Muscle of leg (tissue), 11 donors: ENCODE data around the gene ASTN2. TPM values are rescaled to one million over a fixed set of nuclear protein-coding genes. Genes with fewer than 3 reads are reported as not detected.

Experiments
- DNase-seq: peaks from one replicate; pipeline ENCODE4 v3.0.0; 2013
- H3K27ac ChIP-seq: one replicate; pipeline ENCODE4 v1.5.1; 2013; ENCODE audit warnings: mild to moderate bottlenecking, low read length, control low read depth
- H3K27me3 ChIP-seq: one replicate; pipeline ENCODE4 v1.6.1; 2013; ENCODE audit warnings: low read length; ENCODE audit not compliant: control insufficient read depth, insufficient read depth
- H3K36me3 ChIP-seq: one replicate; pipeline ENCODE4 v1.6.1; 2013; ENCODE audit warnings: low read length; ENCODE audit not compliant: control insufficient read depth, insufficient read depth
- H3K4me1 ChIP-seq: one replicate; pipeline ENCODE4 v1.6.1; 2013; ENCODE audit warnings: low read length; ENCODE audit not compliant: control insufficient read depth, insufficient read depth
- H3K4me3 ChIP-seq: one replicate; pipeline ENCODE4 v1.5.1; 2013; ENCODE audit warnings: low read length, control low read depth
- H3K9me3 ChIP-seq: replicated peaks from 2 replicates; pipeline ENCODE4 v1.6.1; 2013; ENCODE audit warnings: low read depth, low read length; ENCODE audit not compliant: control insufficient read depth
- WGBS: methylation state at CpG from one replicate; pipeline ENCODE4 v1.1.5; 2013; ENCODE audit warnings: missing lambda C conversion rate; ENCODE audit not compliant: insufficient coverage; 5-methylcytosine and 5-hydroxymethylcytosine counted together
- polyA plus RNA-seq, 8 donors: library from polyadenylated mRNA; unstranded; fragments of 120-200 nt; gene quantifications; one replicate each; pipeline versions ENCODE4 v1.2.1 to v1.2.3, GENCODE V29; 2013; ENCODE audit warnings: inconsistent platforms in 1 of 8, low replicate concordance in 1 of 8; ENCODE audit not compliant: insufficient read length in 8 of 8, insufficient read depth in 1 of 8
- total RNA-seq: library from RNA; stranded (reverse); fragments of 120-200 nt; gene quantifications from one replicate; pipeline ENCODE4 v1.2.4, GENCODE V29; 2013

ASTN2 gene
- total and polyA plus RNA-seq, 9 donors, result 2.7 to 10.9 (median 4.4) TPM

DNA sequence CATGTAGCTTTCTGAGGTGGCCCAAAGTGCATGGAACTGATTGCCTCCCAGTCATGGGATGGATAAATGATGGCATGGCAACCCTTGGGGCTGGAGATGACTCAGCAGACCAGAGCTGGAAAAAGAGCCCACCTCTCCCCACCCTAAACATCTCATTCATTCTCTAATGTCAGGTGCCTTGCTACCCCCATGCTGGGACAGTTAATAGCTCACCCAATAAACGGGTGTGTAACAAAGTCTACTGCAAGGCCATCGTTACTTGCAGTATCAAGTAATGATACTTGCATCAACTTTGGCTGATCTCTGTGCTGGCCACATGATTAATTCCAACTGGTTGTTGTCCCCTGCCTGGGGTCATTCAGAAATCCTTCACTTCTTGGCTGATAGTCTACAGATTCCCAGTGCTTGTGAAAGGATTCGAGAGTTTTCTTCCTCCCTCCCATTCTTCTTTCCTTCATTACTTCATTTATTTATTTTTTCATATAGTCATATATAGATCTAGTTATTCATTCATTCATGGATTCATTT is 850.5 kb downstream of the ASTN2 start:
- no peaks in the 10 kb centered on the region for H3K27me3 ChIP-seq
- DNase-seq, result no peak
- H3K4me3 ChIP-seq, result no peak overlapping the region
- H3K4me1 ChIP-seq, result no peaks in the 10 kb centered on the region
- H3K27ac ChIP-seq, result no peak overlapping the region
- peaks cover 4% of the 10 kb centered on the region for H3K9me3 ChIP-seq
- WGBS, result 58% methylated on average over 2 of the region's 3 CpGs
- H3K36me3 ChIP-seq, result no peaks in the 10 kb centered on the region

DNA sequence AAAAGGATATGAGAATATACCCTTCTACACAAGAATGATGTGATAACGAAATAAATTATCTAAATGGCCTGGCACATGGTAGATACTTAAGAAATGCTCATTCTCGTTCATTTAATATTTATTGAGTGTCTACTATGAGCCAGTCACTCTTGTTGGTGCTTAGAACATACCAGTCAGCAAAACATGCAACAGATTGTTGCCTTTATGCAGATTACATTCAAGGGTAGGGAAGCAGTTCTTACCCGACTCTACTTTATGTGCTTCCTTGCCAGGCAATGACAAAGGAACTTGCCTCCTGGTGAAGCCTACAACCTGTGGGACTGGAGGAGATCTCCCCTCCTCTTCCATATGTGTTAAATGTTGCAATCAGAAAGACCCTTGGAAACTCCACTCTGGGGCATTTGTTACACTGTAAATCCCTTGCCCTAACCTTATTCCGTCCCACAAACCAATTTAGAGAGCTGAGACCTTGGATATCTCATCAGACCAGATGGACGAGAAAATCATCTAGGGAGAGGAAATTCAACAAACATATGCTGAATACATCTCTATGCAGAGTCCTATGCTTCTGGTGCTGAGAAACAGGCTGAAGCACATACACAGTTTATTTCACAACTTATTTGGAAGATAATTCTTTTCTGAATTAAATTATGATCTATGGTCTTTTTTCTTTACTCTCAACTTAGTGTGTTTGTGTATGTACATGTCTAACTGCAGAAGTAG is 855.9 kb downstream of the ASTN2 start:
- H3K27me3 ChIP-seq, result no peaks in the 10 kb centered on the region
- peaks cover 16% of the 10 kb centered on the region for H3K4me1 ChIP-seq
- no peak overlapping the region for H3K4me3 ChIP-seq
- WGBS, result no CpG with 5 or more reads among the region's 5 CpGs
- no peaks in the 10 kb centered on the region for H3K9me3 ChIP-seq
- peak; percentile 63 for DNase-seq
- no peak overlapping the region for H3K27ac ChIP-seq
- no peaks in the 10 kb centered on the region for H3K36me3 ChIP-seq

- no peak for DNase-seq
- H3K27me3 ChIP-seq, result no peaks in the 10 kb centered on the region
- H3K36me3 ChIP-seq, result no peaks in the 10 kb centered on the region
- no peak overlapping the region for H3K4me3 ChIP-seq
- H3K27ac ChIP-seq, result no peak overlapping the region
- H3K4me1 ChIP-seq, result peaks cover 16% of the 10 kb centered on the region
- no peaks in the 10 kb centered on the region for H3K9me3 ChIP-seq
Measured at GRCh38 chr9:116558035-116558434, 856.8 kb downstream of the ASTN2 start.

- peaks cover 18% of the 10 kb centered on the region for H3K4me1 ChIP-seq
- peak overlapping the region; percentile 77 for H3K27ac ChIP-seq
- H3K27me3 ChIP-seq, result no peaks in the 10 kb centered on the region
- no peaks in the 10 kb centered on the region for H3K36me3 ChIP-seq
- no peak overlapping the region for H3K4me3 ChIP-seq
- no CpG with 5 or more reads among the region's 3 CpGs for WGBS
- DNase-seq, result no peak
- no peaks in the 10 kb centered on the region for H3K9me3 ChIP-seq
Measured at GRCh38 chr9:116555556-116556155, 859.2 kb downstream of the ASTN2 start.

DNA sequence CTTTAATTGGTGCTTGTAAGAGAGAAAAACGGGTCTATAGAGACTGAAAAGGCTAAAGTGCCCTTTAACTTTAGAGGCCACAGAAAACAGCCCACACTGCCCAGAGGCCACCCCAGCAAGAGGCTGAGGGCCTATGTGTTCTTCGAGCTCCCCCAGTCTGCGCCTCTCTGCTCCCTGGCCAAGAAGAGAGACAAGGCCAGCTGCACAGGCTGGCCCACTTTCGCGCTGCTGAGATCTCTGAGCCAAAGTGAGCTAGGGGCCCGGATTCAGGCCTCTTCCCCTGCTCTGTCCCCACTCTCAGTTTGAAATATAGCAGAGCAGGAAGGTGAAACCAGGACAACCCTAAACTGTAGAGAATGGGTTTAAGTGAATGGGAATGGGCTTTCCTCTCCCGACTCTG is 859.7 kb downstream of the ASTN2 start:
- no peak overlapping the region for H3K4me3 ChIP-seq
- WGBS, result 25% methylated on average over 2 of the region's 7 CpGs
- H3K4me1 ChIP-seq, result peaks cover 23% of the 10 kb centered on the region
- H3K27ac ChIP-seq, result peak overlapping the region; percentile 77
- H3K36me3 ChIP-seq, result no peaks in the 10 kb centered on the region
- H3K27me3 ChIP-seq, result no peaks in the 10 kb centered on the region
- peak; percentile 93 for DNase-seq
- no peaks in the 10 kb centered on the region for H3K9me3 ChIP-seq

DNA sequence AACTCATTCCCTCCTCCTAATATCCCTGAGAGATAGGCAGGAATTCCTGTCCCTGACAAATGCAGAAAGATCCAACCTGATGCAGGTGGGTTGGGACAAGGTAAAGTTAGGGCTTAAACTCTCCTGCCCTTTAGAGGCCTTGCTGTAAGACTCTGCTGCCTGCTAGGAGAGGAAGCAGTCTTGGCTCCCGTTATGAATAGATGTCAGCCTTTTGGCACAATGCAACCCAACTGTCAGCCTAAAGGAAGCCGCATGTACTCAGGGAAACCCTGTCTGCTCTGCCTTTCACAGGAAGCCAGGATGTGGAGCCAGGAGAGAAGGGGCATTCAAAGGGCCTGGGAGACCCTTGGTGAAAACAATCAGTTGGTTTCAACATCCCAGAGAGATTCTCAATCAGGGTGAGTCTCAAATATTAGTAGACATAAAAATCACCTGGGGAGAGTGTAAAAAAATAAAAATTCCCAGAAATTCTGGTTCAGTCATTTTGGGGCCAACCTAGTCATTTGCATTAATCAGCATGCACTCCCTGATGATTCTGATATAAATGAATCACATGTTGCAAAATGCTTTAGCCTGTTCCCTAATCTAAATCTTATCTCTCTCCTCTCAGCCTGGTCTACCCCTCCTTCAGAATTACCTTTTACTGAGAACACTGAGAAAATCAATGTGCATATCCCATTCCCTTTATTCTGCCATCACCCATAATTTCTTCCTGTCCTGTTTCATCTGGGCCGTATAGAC is 864.0 kb downstream of the ASTN2 start:
- Histone ChIP-seq H3K36me3 (no peaks in the 10 kb centered on the region), H3K9me3 (no peaks in the 10 kb centered on the region), H3K4me1 (peaks cover 26% of the 10 kb centered on the region), H3K27ac (no peak overlapping the region), H3K4me3 (no peak overlapping the region), H3K27me3 (no peaks in the 10 kb centered on the region)
- peak; percentile 78 for DNase-seq
- WGBS, result 0% methylated on average over 1 of the region's 3 CpGs

GRCh38 chr9:116549786-116550660 is 864.8 kb downstream of the ASTN2 start:
- no peaks in the 10 kb centered on the region for H3K36me3 ChIP-seq
- DNase-seq, result no peak
- H3K4me3 ChIP-seq, result no peak overlapping the region
- H3K4me1 ChIP-seq, result peaks cover 17% of the 10 kb centered on the region
- H3K9me3 ChIP-seq, result no peaks in the 10 kb centered on the region
- WGBS, result 72% methylated on average over 2 of the region's 5 CpGs
- H3K27me3 ChIP-seq, result no peaks in the 10 kb centered on the region
- no peak overlapping the region for H3K27ac ChIP-seq

GRCh38 chr9:116549061-116549664 is 865.7 kb downstream of the ASTN2 start:
- Histone ChIP-seq H3K36me3 (no peaks in the 10 kb centered on the region), H3K4me3 (no peak overlapping the region), H3K4me1 (peaks cover 14% of the 10 kb centered on the region), H3K9me3 (no peaks in the 10 kb centered on the region), H3K27ac (no peak overlapping the region), H3K27me3 (no peaks in the 10 kb centered on the region)
- peak; percentile 80 for DNase-seq
- WGBS, result 32% methylated on average over 6 of the region's 9 CpGs

DNA sequence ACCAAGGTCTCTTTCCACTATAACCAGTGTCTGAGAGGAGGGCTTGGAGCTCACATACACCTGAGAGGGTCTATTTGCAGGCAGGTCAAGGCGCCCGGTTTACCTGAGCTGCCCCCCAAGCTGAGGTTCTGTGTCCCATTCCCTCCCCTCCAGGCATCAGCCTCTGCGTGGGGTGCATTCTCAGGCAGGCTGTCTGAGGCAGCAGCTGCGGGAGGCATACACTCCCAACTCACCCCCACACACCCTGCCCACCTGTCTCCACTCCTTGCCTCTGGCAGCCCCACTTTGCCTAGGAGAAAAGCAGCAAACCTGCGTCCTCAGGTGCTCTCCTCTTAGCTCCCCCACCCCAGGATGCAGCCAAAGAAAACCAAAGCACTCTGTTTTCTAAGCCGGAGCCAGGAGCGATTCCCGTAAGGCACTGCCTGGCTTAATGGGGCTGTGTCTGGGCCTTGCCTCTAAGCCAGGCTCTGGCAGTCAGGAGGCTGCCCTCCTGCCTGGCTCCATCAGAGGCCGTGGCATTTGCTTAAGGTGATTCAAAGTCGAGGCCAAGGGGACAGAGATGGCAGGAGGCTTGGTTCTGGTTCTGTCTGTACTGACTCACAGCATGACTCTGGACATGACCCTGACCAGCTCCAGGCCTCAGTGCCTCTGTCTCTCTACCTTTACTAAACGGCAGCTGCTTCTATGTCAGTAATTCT is 867.0 kb downstream of the ASTN2 start:
- 78% methylated on average over 9 of the region's 11 CpGs for WGBS
- Histone ChIP-seq H3K4me1 (peaks cover 14% of the 10 kb centered on the region), H3K36me3 (no peaks in the 10 kb centered on the region), H3K9me3 (no peaks in the 10 kb centered on the region), H3K27ac (no peak overlapping the region), H3K27me3 (no peaks in the 10 kb centered on the region), H3K4me3 (no peak overlapping the region)
- DNase-seq, result no peak
